ENCODE measurements around the gene SLCO1C1.

The SLCO1C1 gene

DNA sequence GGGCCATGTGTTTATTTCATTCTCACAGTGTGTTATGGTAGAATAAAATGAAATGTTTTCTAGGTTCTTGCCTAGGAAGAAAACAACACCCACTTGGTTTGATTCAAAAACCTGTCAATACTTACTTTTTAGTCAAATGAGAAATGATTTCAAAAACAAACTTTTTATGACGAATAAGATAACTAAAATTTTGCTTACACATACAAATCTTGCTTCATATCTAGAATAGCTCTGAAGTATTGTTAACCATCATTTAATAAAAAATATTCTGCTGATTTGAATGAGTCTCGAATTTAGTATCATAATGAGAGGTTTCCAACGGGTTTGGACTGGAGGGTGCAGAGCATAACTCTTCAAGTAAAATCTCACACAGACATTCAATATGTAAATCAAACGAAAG is 23.2 kb downstream of the SLCO1C1 start:
- H3K27ac Mint-ChIP-seq: no peak overlapping the region
- H3K36me3 Mint-ChIP-seq (ENCODE audit: low read depth): no peaks in the 10 kb centered on the region
- no peak for TF ChIP-seq CTCF (IDR thresholded peaks at IDR 0.05; ENCODE audit: unreplicated experiment in 3 of 3)
- H3K27me3 Mint-ChIP-seq (ENCODE audit: low read depth): no peaks in the 10 kb centered on the region
- no peak overlapping the region for H3K4me3 Mint-ChIP-seq
- no peaks in the 10 kb centered on the region for H3K4me1 Mint-ChIP-seq
- H3K9me3 Mint-ChIP-seq: no peaks in the 10 kb centered on the region

- no peaks in the 10 kb centered on the region for H3K36me3 Mint-ChIP-seq (ENCODE audit: low read depth)
- no peaks in the 10 kb centered on the region for H3K9me3 Mint-ChIP-seq
- no peak for TF ChIP-seq CTCF (IDR thresholded peaks at IDR 0.05; ENCODE audit: unreplicated experiment in 3 of 3)
- H3K27me3 Mint-ChIP-seq (ENCODE audit: low read depth): no peaks in the 10 kb centered on the region
- H3K4me1 Mint-ChIP-seq: no peaks in the 10 kb centered on the region
- no peak overlapping the region for H3K4me3 Mint-ChIP-seq
- no peak overlapping the region for H3K27ac Mint-ChIP-seq
Observed at GRCh38 chr12:20722142-20722541, 27.0 kb downstream of the SLCO1C1 start.

- Mint-ChIP-seq H3K4me1 (no peaks in the 10 kb centered on the region), H3K27me3 (ENCODE audit: low read depth) (peaks cover 5% of the 10 kb centered on the region), H3K36me3 (ENCODE audit: low read depth) (no peaks in the 10 kb centered on the region), H3K27ac (no peak overlapping the region), H3K4me3 (no peak overlapping the region), H3K9me3 (no peaks in the 10 kb centered on the region)
- TF ChIP-seq CTCF (IDR thresholded peaks at IDR 0.05; ENCODE audit: unreplicated experiment in 3 of 3): no peak
Observed at GRCh38 chr12:20731274-20731673, 36.1 kb downstream of the SLCO1C1 start.

DNA sequence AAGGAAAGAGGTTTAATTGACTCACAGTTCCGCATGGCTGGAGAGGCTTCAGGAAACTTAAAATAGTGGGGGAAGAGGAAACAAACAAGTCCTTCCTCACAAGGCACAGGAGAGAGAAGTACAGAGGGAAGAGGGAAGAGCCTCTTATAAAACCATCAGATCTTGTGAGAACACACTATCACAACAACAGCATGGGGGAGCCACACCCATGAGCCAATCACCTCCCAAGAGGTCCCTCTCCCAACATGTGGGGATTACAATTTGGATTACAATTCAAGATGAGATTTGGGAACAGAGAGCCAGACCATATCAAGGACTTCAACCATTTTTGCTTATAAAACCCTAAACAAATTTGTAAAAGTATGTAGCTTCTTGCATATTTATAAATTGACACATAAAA is 45.8 kb downstream of the SLCO1C1 start:
- peaks cover 5% of the 10 kb centered on the region for H3K27me3 Mint-ChIP-seq (ENCODE audit: low read depth)
- H3K27ac Mint-ChIP-seq: no peak overlapping the region
- TF ChIP-seq CTCF (IDR thresholded peaks at IDR 0.05; ENCODE audit: unreplicated experiment in 3 of 3): no peak
- H3K36me3 Mint-ChIP-seq (ENCODE audit: low read depth): no peaks in the 10 kb centered on the region
- no peaks in the 10 kb centered on the region for H3K9me3 Mint-ChIP-seq
- no peaks in the 10 kb centered on the region for H3K4me1 Mint-ChIP-seq
- H3K4me3 Mint-ChIP-seq: no peak overlapping the region

- Mint-ChIP-seq H3K27ac (no peak overlapping the region), H3K27me3 (ENCODE audit: low read depth) (no peaks in the 10 kb centered on the region), H3K9me3 (no peaks in the 10 kb centered on the region), H3K4me1 (no peaks in the 10 kb centered on the region), H3K36me3 (ENCODE audit: low read depth) (no peaks in the 10 kb centered on the region), H3K4me3 (no peak overlapping the region)
- TF ChIP-seq CTCF (IDR thresholded peaks at IDR 0.05; ENCODE audit: unreplicated experiment in 3 of 3): no peak
Observed at GRCh38 chr12:20748198-20748597, 53.1 kb downstream of the SLCO1C1 start.

- H3K27ac Mint-ChIP-seq: no peak overlapping the region
- H3K9me3 Mint-ChIP-seq: no peaks in the 10 kb centered on the region
- H3K27me3 Mint-ChIP-seq (ENCODE audit: low read depth): no peaks in the 10 kb centered on the region
- no peak for TF ChIP-seq CTCF (IDR thresholded peaks at IDR 0.05; ENCODE audit: unreplicated experiment in 3 of 3)
- H3K4me1 Mint-ChIP-seq: no peaks in the 10 kb centered on the region
- no peak overlapping the region for H3K4me3 Mint-ChIP-seq
- H3K36me3 Mint-ChIP-seq (ENCODE audit: low read depth): no peaks in the 10 kb centered on the region
Observed at GRCh38 chr12:20751046-20751445, 55.9 kb downstream of the SLCO1C1 start.
